HG02981 (cell line): ENCODE results near the gene ZC3HAV1.
"Not testable (repeated sequence)": the region's sequence is repeated elsewhere in the genome, so short reads cannot be mapped to it uniquely, and the experiment has no call there.

Experiments
- ATAC-seq: cut with Tn5 transposase; IDR thresholded peaks from one replicate; pipeline ENCODE4 v1.9.1; 2021; ENCODE audit warnings: mild to moderate bottlenecking, moderate library complexity; ENCODE audit not compliant: unreplicated experiment

ZC3HAV1 gene

DNA sequence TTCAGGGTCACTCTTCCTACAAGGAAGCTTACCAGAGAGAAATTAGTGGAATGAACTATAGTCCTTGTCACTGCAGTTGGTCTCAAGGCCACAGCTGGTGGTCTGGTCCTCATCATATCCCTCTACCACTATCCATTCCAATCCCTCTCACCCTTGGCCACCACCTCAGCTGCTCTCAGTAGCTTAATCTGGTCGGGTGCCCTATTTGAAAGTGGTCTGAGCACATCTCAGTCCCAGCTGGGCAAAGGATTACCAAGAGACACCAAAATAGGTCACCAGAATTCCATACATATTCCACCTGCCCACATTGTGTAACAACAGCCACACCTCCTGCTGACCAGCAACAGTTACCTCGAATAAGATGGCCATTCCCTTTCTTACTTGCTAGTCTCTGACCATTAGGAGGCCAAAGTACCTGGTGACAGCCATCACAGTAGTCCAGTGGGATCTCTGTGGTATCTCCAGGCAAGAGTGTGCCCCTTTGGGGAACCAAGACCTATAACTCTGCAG is 3.3 kb upstream of the ZC3HAV1 start:
- no peak for ATAC-seq

- no peak for ATAC-seq
These were observed 2.8 kb upstream of the ZC3HAV1 start for GRCh38 chr7:139112316-139112715.

GRCh38 chr7:139111811-139112301 is 2.3 kb upstream of the ZC3HAV1 start:
- no peak for ATAC-seq

GRCh38 chr7:139111147-139111546 is 1.6 kb upstream of the ZC3HAV1 start:
- no peak for ATAC-seq

DNA sequence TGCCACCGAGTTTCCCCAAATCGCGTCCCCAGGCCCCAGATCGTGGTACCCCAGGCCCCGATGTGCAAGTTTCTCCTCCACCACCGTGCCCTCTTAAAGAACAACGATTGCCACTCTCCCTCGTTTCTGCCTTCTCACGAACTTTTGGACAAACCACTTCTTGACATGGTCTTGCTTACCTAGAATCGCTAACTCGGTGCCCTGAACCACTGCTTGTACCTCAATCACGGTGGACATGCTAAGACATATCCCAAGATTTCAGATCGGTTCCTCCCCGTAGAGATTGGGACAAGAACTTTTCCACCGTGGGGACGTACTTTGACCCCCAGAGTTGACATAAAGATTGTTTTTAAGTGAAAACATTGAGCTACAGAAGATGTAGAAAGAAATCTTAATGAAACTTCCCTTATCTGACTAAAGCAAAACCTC is 477 bp upstream of the ZC3HAV1 start:
- no peak for ATAC-seq

GRCh38 chr7:139108266-139109187 is 993 bp downstream of the ZC3HAV1 start:
- peak; percentile 11 for ATAC-seq

DNA sequence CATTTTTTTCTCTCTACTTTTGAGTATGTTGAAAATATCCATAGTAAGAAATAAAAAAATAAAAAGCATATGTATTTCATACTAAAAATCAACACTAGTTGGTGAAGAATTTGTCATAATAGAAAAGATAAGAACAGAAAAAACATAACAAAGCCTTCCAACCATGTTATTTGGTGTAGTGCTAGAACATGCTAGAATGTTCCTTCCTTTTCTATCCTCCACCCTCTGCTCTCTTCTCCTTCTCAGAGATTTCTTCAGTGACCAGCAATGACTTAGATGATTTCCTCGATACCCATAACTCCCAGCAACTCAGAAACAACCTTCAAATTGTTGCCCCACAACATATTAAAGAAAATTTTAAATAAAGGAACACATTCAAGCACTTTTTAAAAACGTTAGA is 2.6 kb downstream of the ZC3HAV1 start:
- ATAC-seq: no peak

DNA sequence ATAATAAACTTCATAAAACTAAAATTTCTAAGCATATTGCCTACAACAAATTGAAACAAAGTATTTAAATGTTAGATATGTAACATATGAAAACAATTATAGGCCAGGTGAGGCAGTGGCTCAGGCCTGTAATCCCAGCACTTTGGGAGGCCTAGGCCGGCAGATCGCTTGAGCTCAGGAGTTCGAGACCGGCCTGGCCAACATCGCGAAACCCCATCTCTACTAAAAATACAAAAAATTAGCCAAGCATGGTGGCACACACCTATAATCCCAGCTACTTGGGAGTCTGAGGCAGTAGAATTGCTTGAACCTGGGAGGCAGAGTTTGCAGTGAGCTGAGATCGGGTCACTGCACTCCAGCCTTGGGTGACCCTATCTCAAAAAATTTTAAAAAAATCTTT is 3.3 kb downstream of the ZC3HAV1 start:
- not testable (repeated sequence) for ATAC-seq

- no peak for ATAC-seq
These were observed 4.0 kb downstream of the ZC3HAV1 start for GRCh38 chr7:139105484-139105883.

DNA sequence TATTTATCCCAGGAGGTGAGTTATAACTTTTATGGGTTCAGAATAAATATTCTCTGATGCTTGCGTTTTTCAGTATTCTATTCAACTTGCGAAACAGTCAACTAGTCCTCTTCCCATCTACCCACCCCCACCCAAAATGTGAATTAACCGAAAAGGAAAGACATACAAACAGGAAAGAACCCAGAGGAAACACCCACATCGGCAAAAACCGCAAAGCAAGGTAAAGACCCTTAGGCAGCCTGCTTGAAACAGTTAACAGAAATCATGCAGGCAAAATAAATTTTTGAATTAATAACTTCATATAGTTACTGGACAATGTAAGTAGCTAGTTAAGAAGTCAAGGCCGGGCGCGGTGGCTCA is 5.4 kb downstream of the ZC3HAV1 start:
- ATAC-seq: no peak

- no peak for ATAC-seq
These were observed 6.3 kb downstream of the ZC3HAV1 start for GRCh38 chr7:139103057-139103815.

GRCh38 chr7:139101637-139102158 is 7.8 kb downstream of the ZC3HAV1 start:
- not testable (repeated sequence) for ATAC-seq

GRCh38 chr7:139099172-139099947 is 10.2 kb downstream of the ZC3HAV1 start:
- no peak for ATAC-seq

GRCh38 chr7:139095194-139095659 is 14.3 kb downstream of the ZC3HAV1 start:
- peak; percentile 100 for ATAC-seq

- ATAC-seq: peak; percentile 26
These were observed 14.9 kb downstream of the ZC3HAV1 start for GRCh38 chr7:139094596-139094995.

DNA sequence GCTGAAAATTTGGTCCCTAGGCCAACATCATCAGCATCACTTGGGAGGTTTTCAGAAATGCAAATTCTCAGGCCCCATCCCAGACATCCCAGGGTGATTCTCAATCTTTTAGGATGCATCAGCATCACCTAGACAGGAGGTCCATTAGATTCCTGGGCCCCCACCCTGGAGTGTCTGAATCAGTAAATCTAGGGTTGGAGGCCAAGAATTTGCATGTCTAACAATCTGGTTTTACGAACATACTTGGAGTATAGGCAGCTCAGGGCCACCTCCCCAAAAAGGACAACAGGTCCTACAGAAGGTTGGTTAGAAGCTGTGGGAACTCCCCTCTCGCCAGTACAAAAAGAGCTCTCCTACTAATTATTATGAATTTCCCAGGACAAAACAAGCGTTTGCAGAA is 15.5 kb downstream of the ZC3HAV1 start:
- no peak for ATAC-seq

DNA sequence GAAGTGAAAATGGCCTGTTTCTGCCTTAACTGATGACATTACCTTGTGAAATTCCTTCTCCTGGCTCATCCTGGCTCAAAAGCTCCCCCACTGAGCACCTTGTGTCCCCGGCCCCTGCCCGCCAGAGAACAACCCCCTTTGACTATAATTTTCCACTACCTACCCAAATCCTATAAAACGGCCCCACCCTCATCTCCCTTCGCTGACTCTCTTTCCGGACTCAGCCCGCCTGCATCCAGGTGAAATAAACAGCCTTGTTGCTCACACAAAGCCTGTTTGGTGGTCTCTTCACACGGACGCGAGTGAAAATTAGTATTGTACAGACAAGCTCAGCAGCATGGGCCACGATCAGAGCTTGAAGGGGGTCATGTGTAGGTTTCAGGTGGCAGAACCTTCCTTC is 16.0 kb downstream of the ZC3HAV1 start:
- ATAC-seq: not testable (repeated sequence)

GRCh38 chr7:139092090-139092796 is 17.3 kb downstream of the ZC3HAV1 start:
- ATAC-seq: no peak

DNA sequence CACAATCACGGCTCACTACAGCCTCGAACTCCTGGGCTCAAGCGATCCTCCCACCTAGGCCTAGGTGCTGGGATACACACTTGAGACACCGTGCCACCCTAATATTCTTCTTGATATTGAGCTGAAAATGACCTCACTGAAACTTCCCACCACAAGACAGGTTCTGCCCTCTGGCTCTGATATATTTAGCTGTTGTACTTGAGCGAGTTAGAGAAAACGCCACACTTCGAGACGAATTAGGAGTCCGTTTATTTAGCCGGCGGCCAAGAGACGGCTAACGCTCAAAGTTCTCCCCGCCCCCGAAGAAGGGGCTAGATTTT is 17.9 kb downstream of the ZC3HAV1 start:
- ATAC-seq: no peak

DNA sequence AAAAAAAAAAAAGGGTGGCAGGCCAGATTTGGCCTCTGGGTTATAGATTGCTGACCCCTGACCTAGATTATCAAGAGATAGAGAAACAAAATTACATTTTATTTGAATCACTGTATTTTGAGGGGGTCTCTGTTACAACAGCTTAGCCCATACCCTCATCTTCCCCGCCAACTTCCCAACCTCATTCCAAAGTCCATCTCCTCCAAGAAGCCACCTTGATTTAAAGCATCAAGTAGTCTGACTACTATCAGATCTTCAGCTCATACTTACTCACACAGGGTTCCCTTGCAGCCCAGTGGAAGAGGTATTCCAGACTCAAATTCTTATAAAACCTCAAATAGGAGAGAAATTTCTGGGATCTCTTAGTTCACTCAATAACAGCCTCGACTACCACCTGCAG is 20.4 kb downstream of the ZC3HAV1 start:
- no peak for ATAC-seq
